HUDEP-2 (cell line): ENCODE data around the gene CCDC120.
A peak's percentile ranks its signal among the peaks of the same experiment; 100 is the strongest.

ENCODE experiments used
- DNase-seq, 76 experiments: peaks; one replicate each; lab custom pipeline; 2025; ENCODE audit not compliant: unreplicated experiment in 76 of 76; lab: John Stamatoyannopoulos, UW

Gene CCDC120

GRCh38 chrX:49100704-49101628 is 42.2 kb downstream of the CCDC120 start:
- DNase-seq = peak; percentile 7 to 92 (median 85)

GRCh38 chrX:49101629-49101984 is 42.8 kb downstream of the CCDC120 start:
- DNase-seq = peak in 2 of 76 experiments; percentile 30 to 39

GRCh38 chrX:49102190-49102589 is 43.4 kb downstream of the CCDC120 start:
- no peak for DNase-seq

GRCh38 chrX:49103637-49104036 is 44.8 kb downstream of the CCDC120 start:
- no peak for DNase-seq

GRCh38 chrX:49106296-49106695 is 47.5 kb downstream of the CCDC120 start:
- DNase-seq = no peak

GRCh38 chrX:49106930-49107329 is 48.1 kb downstream of the CCDC120 start:
- DNase-seq = peak in 27 of 76 experiments; percentile 0 to 50 (median 17)

- DNase-seq = no peak
Measured at GRCh38 chrX:49108641-49109040, 49.8 kb downstream of the CCDC120 start.

GRCh38 chrX:49110417-49110816 is 51.6 kb downstream of the CCDC120 start:
- no peak for DNase-seq

GRCh38 chrX:49111791-49112190 is 53.0 kb downstream of the CCDC120 start:
- no peak for DNase-seq

- DNase-seq = no peak
Measured at GRCh38 chrX:49116076-49116475, 57.3 kb downstream of the CCDC120 start.

- peak in 9 of 76 experiments; percentile 0 to 20 (median 5) for DNase-seq
Measured at GRCh38 chrX:49116716-49117115, 57.9 kb downstream of the CCDC120 start.

- DNase-seq = peak in 27 of 76 experiments; percentile 1 to 41 (median 11)
Measured at GRCh38 chrX:49117581-49117980, 58.8 kb downstream of the CCDC120 start.
